Naive B cell (primary cell): ENCODE data around the gene CYGB. TPM values are rescaled to one million over a fixed set of nuclear protein-coding genes. Genes with fewer than 3 reads are reported as not detected.
A peak's percentile ranks its signal among the peaks of the same experiment; 100 is the strongest.

Experiments used
- ATAC-seq, 2 donors: fragments of 150-1000 bp; cut with Tn5 transposase; 2 replicates each; pipeline ENCODE4 v1.10.0; 2021; ENCODE audit warnings: low read depth in 2 of 2, mild to moderate bottlenecking in 2 of 2, moderate library complexity in 2 of 2
- DNase-seq: peaks from one replicate; pipeline ENCODE4 v3.0.0; 2022
- H3K27ac Mint-ChIP-seq, 6 donors: one replicate each; pipeline ENCODE4 v1.8.0; 2020 to 2022; ENCODE audit warnings: mild to moderate bottlenecking in 6 of 6, mixed read lengths in 6 of 6, moderate library complexity in 5 of 6, inconsistent platforms in 2 of 6
- H3K27me3 Mint-ChIP-seq, 3 donors: one replicate each; pipeline ENCODE4 v1.8.0; 2021 to 2022; ENCODE audit warnings: mixed read lengths in 3 of 3, mild to moderate bottlenecking in 1 of 3
- H3K36me3 Mint-ChIP-seq, 2 donors: one replicate each; pipeline ENCODE4 v1.8.0; 2020 to 2022; ENCODE audit warnings: mixed read lengths in 2 of 2, inconsistent platforms in 1 of 2, mild to moderate bottlenecking in 1 of 2
- H3K4me1 Mint-ChIP-seq, 3 donors: one replicate each; pipeline ENCODE4 v1.8.0; 2020 to 2022; ENCODE audit warnings: mixed read lengths in 3 of 3, inconsistent platforms in 1 of 3, mild to moderate bottlenecking in 1 of 3, moderate library complexity in 1 of 3
- H3K4me3 Mint-ChIP-seq, 8 donors: one replicate each; pipeline ENCODE4 v1.8.0; 2020 to 2022; ENCODE audit warnings: mild to moderate bottlenecking in 8 of 8, mixed read lengths in 8 of 8, moderate library complexity in 8 of 8, inconsistent platforms in 2 of 8
- H3K9me3 Mint-ChIP-seq, 7 donors: one replicate each; pipeline ENCODE4 v1.8.0; 2020 to 2022; ENCODE audit warnings: mixed read lengths in 7 of 7, mild to moderate bottlenecking in 5 of 7, inconsistent platforms in 2 of 7, moderate library complexity in 1 of 7
- polyA plus RNA-seq, 6 donors: library from polyadenylated mRNA; unstranded; fragments of 300-500 nt; fragmentation: Illumina TruSeq; gene quantifications; one replicate each; pipeline ENCODE4 v1.2.3, GENCODE V29; 2021; ENCODE audit warnings: low read depth in 6 of 6

CYGB gene
- 1 to 10 TPM in 2 of 6 donors, under 1 TPM in 4; 0.21 to 2.4 (median 0.79) TPM for polyA plus RNA-seq

GRCh38 chr17:76537578-76538280, at the start of gene CYGB:
TSS of gene CYGB (minus strand) at chr17:76537709. CDS start at chr17:76537542, 167 bp downstream.
- Mint-ChIP-seq H3K4me3 (peak within 1 kb of the TSS; percentile 71 to 87 (median 75)), H3K36me3 (peaks cover 3 to 9% of the 10 kb centered on the region in 2 donors), H3K9me3 (no peaks in the 10 kb centered on the region), H3K27me3 (peaks cover 18 to 51% (median 25%) of the 10 kb centered on the region in 3 donors), H3K27ac (peak within 1 kb of the TSS in 2 of 6 donors; percentile 47 to 75), H3K4me1 (peaks cover 19 to 42% (median 29%) of the 10 kb centered on the region in 3 donors)
- no peak for DNase-seq
- ATAC-seq, result peak; percentile 68 to 70

GRCh38 chr17:76586741-76587487, 49.4 kb upstream of the CYGB start:
- no peak for ATAC-seq
- no peak for DNase-seq
- peaks cover 0 to 10% of the 10 kb centered on the region in 2 donors for H3K36me3 Mint-ChIP-seq
- peaks cover 12 to 17% (median 15%) of the 10 kb centered on the region in 3 donors for H3K4me1 Mint-ChIP-seq
- peak overlapping the region in 7 of 8 donors; percentile 11 to 86 (median 71) for H3K4me3 Mint-ChIP-seq
- peaks cover 0 to 3% (median 0%) of the 10 kb centered on the region in 7 donors for H3K9me3 Mint-ChIP-seq
- peaks cover 24 to 55% (median 35%) of the 10 kb centered on the region in 3 donors for H3K27me3 Mint-ChIP-seq
- H3K27ac Mint-ChIP-seq, result no peak overlapping the region

GRCh38 chr17:76585649-76586593, 48.4 kb upstream of the CYGB start, which contains the start of gene ST6GALNAC2:
TSS of gene ST6GALNAC2 (minus strand) at chr17:76585860. CDS start at chr17:76585808, 52 bp downstream.
- Mint-ChIP-seq H3K4me1 (peaks cover 12 to 17% (median 15%) of the 10 kb centered on the region in 3 donors), H3K4me3 (peak within 1 kb of the TSS; percentile 81 to 93 (median 84)), H3K36me3 (peaks cover 0 to 10% of the 10 kb centered on the region in 2 donors), H3K9me3 (peaks cover 0 to 3% (median 0%) of the 10 kb centered on the region in 7 donors), H3K27me3 (peaks cover 24 to 55% (median 35%) of the 10 kb centered on the region in 3 donors), H3K27ac (peak within 1 kb of the TSS in 1 of 6 donors; percentile 71)
- ATAC-seq, result peak; percentile 81 to 83
- DNase-seq, result peak; percentile 55

- Mint-ChIP-seq H3K4me1 (peaks cover 12 to 17% (median 15%) of the 10 kb centered on the region in 3 donors), H3K9me3 (peaks cover 0 to 3% (median 0%) of the 10 kb centered on the region in 7 donors), H3K27me3 (peaks cover 24 to 55% (median 35%) of the 10 kb centered on the region in 3 donors), H3K27ac (peak overlapping the region in 1 of 6 donors; percentile 71), H3K4me3 (peak overlapping the region; percentile 81 to 93 (median 84)), H3K36me3 (peaks cover 0 to 10% of the 10 kb centered on the region in 2 donors)
- ATAC-seq (peak; percentile 18 to 22), DNase-seq (peak; percentile 23)
Measured at GRCh38 chr17:76585033-76585648, 47.6 kb upstream of the CYGB start.

GRCh38 chr17:76584427-76585032, 47.0 kb upstream of the CYGB start:
- Mint-ChIP-seq H3K9me3 (peaks cover 0 to 3% (median 0%) of the 10 kb centered on the region in 7 donors), H3K27me3 (peaks cover 20 to 50% (median 30%) of the 10 kb centered on the region in 3 donors), H3K36me3 (peaks cover 0 to 10% of the 10 kb centered on the region in 2 donors), H3K27ac (peak overlapping the region in 1 of 6 donors; percentile 71), H3K4me3 (peak overlapping the region; percentile 81 to 93 (median 84)), H3K4me1 (peaks cover 12 to 17% (median 15%) of the 10 kb centered on the region in 3 donors)
- ATAC-seq (no peak), DNase-seq (no peak)

- peak overlapping the region in 1 of 8 donors; percentile 29 for H3K4me3 Mint-ChIP-seq
- no peak overlapping the region for H3K27ac Mint-ChIP-seq
- H3K27me3 Mint-ChIP-seq, result peaks cover 7 to 33% (median 11%) of the 10 kb centered on the region in 3 donors
- H3K9me3 Mint-ChIP-seq, result no peaks in the 10 kb centered on the region
- H3K4me1 Mint-ChIP-seq, result peaks cover 11 to 15% (median 12%) of the 10 kb centered on the region in 3 donors
- DNase-seq (no peak), ATAC-seq (no peak)
- no peaks in the 10 kb centered on the region for H3K36me3 Mint-ChIP-seq
Measured at GRCh38 chr17:76582660-76583059, 45.2 kb upstream of the CYGB start.

GRCh38 chr17:76581515-76581914, 44.0 kb upstream of the CYGB start:
- no peaks in the 10 kb centered on the region for H3K9me3 Mint-ChIP-seq
- no peak for DNase-seq
- H3K4me3 Mint-ChIP-seq, result no peak overlapping the region
- H3K36me3 Mint-ChIP-seq, result no peaks in the 10 kb centered on the region
- H3K27ac Mint-ChIP-seq, result peak overlapping the region in 1 of 6 donors; percentile 37
- H3K27me3 Mint-ChIP-seq, result peaks cover 0 to 22% (median 0%) of the 10 kb centered on the region in 3 donors
- H3K4me1 Mint-ChIP-seq, result peaks cover 3 to 8% (median 5%) of the 10 kb centered on the region in 3 donors
- ATAC-seq, result no peak

- no peaks in the 10 kb centered on the region for H3K4me1 Mint-ChIP-seq
- no peak overlapping the region for H3K4me3 Mint-ChIP-seq
- DNase-seq (no peak), ATAC-seq (no peak)
- no peaks in the 10 kb centered on the region for H3K9me3 Mint-ChIP-seq
- no peak overlapping the region for H3K27ac Mint-ChIP-seq
- no peaks in the 10 kb centered on the region for H3K36me3 Mint-ChIP-seq
- peaks cover 0 to 8% (median 0%) of the 10 kb centered on the region in 3 donors for H3K27me3 Mint-ChIP-seq
Measured at GRCh38 chr17:76579281-76579680, 41.8 kb upstream of the CYGB start.

GRCh38 chr17:76578376-76578775, 40.9 kb upstream of the CYGB start:
- Mint-ChIP-seq H3K4me3 (no peak overlapping the region), H3K27ac (no peak overlapping the region), H3K9me3 (no peaks in the 10 kb centered on the region), H3K4me1 (no peaks in the 10 kb centered on the region), H3K36me3 (no peaks in the 10 kb centered on the region), H3K27me3 (peaks cover 0 to 5% (median 0%) of the 10 kb centered on the region in 3 donors)
- ATAC-seq (no peak), DNase-seq (no peak)

GRCh38 chr17:76577876-76578275, 40.4 kb upstream of the CYGB start:
- DNase-seq (no peak), ATAC-seq (no peak)
- no peaks in the 10 kb centered on the region for H3K4me1 Mint-ChIP-seq
- H3K27ac Mint-ChIP-seq, result no peak overlapping the region
- no peaks in the 10 kb centered on the region for H3K36me3 Mint-ChIP-seq
- H3K4me3 Mint-ChIP-seq, result peak overlapping the region in 1 of 8 donors; percentile 9
- H3K9me3 Mint-ChIP-seq, result no peaks in the 10 kb centered on the region
- peaks cover 0 to 5% (median 0%) of the 10 kb centered on the region in 3 donors for H3K27me3 Mint-ChIP-seq

GRCh38 chr17:76576189-76576588, 38.7 kb upstream of the CYGB start:
- ATAC-seq (no peak), DNase-seq (no peak)
- Mint-ChIP-seq H3K4me1 (no peaks in the 10 kb centered on the region), H3K36me3 (no peaks in the 10 kb centered on the region), H3K27me3 (no peaks in the 10 kb centered on the region), H3K4me3 (no peak overlapping the region), H3K27ac (no peak overlapping the region), H3K9me3 (no peaks in the 10 kb centered on the region)

- no peaks in the 10 kb centered on the region for H3K27me3 Mint-ChIP-seq
- H3K4me3 Mint-ChIP-seq, result no peak overlapping the region
- no peak overlapping the region for H3K27ac Mint-ChIP-seq
- no peak for ATAC-seq
- H3K4me1 Mint-ChIP-seq, result no peaks in the 10 kb centered on the region
- no peaks in the 10 kb centered on the region for H3K36me3 Mint-ChIP-seq
- no peak for DNase-seq
- no peaks in the 10 kb centered on the region for H3K9me3 Mint-ChIP-seq
Measured at GRCh38 chr17:76575570-76575969, 38.1 kb upstream of the CYGB start.
